GM19328 (cell line): ENCODE measurements around the gene IRF4.
"Not testable (repeated sequence)": the region's sequence is repeated elsewhere in the genome, so short reads cannot be mapped to it uniquely, and the experiment has no call there.

ENCODE experiments used
- ATAC-seq: cut with Tn5 transposase; IDR thresholded peaks from one replicate; pipeline ENCODE4 v1.9.1; 2021; ENCODE audit warnings: mild to moderate bottlenecking, moderate library complexity; ENCODE audit not compliant: unreplicated experiment

Gene IRF4

DNA sequence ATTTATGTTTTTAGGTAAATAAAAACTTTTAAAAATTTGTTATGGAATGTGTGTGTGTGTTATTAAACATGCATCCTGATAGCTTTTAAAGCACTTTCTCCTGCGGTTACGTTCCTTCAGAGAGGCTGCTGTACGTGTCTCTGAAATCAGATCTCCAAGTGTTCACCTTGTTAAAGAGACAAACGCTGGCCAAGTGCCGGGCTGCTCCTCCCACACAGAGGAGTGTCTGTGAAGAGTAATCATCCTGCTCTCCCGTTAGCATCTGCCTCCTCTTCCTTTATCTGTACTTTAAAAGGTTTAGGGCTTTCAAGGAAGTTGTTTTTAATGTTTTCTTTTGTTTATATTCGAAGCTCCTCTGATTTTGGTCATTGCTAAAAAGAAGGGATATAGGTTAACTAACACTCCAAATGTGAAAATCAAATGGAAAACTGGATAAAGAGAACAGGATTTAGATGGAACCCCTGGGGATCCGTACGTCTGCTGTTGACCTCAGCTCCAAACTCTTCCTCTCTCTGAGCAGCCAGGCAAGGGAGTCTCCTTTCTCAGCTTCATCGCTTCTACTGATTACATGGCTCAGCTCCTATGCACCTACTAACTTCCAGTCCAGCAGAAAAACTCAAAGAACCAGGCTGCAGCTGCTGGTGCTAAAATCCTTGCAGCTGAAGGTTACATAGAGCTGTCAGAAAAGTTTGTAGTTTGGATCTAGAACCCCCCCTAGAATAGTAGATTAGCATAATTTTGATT, 20.0 kb downstream of the IRF4 start:
- no peak for ATAC-seq

DNA sequence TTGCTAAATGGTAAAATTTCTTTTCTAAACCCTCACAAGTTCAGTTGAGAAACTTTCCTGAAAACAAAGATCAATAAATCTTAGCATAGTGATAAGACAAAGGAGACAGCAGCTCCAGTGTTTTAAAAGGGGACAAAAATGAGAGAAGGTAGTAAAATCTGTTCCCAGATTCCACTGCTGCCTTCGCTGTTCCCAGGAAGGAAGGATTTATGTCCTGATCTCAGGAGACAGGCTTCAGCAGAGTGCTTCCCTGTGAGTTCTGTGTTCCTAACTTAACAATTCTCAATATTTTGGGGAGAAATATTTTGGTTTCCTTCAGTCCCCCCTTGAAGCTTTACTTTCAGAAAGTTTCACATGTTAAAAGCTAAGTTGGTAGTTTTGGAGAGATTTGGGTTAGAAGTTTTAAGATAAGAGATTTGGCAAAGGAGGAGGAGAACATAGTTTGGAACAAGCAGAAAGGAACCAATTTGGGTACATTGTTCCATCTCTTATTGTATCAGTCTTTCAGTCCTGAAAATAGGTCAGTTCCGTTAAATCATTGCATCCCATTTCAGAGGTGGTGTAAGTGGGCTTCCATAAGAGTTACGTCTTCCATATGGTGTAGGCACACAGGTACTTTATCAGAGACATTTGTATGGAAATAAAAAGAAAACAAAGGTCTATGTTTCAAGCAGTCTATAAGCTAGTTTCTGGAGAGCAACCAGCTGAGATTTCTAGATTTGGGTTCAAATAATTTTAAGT, 20.8 kb downstream of the IRF4 start:
- no peak for ATAC-seq

GRCh38 chr6:414447-414846, 22.9 kb downstream of the IRF4 start:
- no peak for ATAC-seq

- ATAC-seq = no peak
These were observed 23.5 kb downstream of the IRF4 start for GRCh38 chr6:415087-415486.

DNA sequence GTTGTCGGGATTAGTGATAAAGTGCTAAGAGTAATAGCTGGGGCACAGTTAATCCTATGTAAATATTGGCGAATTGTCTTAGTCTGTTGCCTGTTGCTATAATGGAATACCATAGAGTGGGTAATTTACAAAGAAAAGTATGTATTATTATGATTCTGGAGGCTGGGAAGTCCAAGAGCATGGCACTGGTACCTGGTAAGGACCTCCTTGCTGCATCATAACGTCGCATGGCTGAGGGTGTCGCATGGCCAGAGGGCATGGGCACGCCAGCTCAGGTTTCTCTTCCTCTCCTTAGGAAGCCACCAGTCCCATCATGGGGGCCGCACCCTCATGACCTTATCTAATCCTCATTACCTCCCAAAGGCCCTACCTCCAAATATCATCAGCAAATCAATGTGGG, 29.7 kb downstream of the IRF4 start:
- no peak for ATAC-seq

- no peak for ATAC-seq
These were observed 31.0 kb downstream of the IRF4 start for GRCh38 chr6:422433-423054.

- ATAC-seq = no peak
These were observed 31.7 kb downstream of the IRF4 start for GRCh38 chr6:423055-423798.

- ATAC-seq = no peak
These were observed 32.3 kb downstream of the IRF4 start for GRCh38 chr6:423799-424345.

- no peak for ATAC-seq
These were observed 33.3 kb downstream of the IRF4 start for GRCh38 chr6:424741-425417.

DNA sequence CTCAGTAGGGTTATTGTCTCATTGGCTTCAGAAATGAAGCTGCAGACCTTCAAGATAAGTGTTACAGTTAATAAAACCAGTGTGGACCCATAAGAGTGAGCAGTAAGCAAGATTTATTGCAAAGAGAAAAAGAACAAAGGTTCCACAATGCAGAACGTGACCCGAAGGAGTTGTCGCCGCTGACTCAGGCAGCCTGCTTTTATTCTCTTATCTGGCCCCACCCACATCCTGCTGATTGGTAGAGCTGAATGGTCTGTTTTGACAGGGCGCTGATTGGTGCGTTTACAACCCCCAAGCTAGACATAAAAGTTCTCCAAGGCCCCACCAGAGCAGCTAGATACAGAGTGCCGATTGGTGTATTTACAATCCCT, 33.9 kb downstream of the IRF4 start:
- ATAC-seq = not testable (repeated sequence)

DNA sequence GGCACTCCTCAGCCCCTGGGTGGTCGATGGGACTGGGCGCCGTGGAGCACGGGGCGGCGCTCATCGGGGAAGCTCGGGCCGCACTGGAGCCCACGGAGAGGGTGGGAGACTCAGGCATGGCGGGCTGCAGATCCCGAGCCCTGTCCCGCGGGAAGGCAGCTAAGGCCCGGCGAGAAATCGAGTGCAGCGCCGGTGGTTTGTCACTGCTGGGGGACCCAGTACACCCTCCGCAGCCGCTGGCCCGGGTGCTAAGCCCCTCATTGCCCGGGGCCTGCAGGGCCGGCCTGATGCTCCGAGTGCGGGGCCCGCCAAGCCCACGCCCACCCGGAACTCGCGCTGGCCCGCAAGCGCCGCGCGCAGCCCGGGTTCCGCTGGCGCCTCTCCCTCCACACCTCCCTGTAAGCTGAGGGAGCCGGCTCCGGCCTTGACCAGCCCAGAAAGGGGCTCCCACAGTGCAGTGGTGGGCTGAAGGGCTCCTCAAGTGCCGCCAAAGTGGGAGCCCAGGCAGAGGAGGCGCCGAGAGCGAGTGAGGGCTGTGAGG, 34.7 kb downstream of the IRF4 start:
- ATAC-seq = not testable (repeated sequence)

DNA sequence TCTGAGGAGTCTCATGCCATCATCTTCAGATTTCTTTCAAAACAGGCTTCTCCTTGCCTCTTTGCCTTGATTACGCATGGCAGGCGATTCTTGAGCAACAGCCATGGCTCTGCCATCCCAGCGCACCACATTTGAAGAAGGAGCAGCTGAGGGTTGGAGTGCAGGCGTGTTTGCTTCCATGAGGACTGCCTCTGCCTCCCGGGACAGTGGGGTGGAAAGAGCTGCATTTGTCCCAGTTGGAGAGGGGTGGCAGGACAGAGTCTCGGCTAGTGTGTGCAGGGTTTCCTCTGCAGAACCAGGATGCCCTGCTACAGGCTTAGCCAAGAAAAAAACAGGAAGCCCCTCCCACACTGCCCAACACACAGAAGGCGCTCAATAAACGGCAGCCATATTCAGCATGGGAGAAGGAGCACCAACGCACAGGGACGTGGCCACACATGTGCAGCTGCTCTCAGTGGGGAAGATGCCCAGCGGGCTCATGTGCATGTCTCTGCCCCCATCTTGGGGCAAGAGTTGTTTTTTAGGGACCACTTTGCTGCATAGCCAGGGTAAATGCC, 36.6 kb downstream of the IRF4 start:
- ATAC-seq = no peak

- ATAC-seq = no peak
These were observed 38.1 kb downstream of the IRF4 start for GRCh38 chr6:429515-430121.

- ATAC-seq = no peak
These were observed 40.0 kb downstream of the IRF4 start for GRCh38 chr6:431504-431903.

GRCh38 chr6:431986-432385, 40.4 kb downstream of the IRF4 start:
- ATAC-seq = no peak

- no peak for ATAC-seq
These were observed 42.6 kb downstream of the IRF4 start for GRCh38 chr6:434051-434705.

GRCh38 chr6:435441-436307, 44.1 kb downstream of the IRF4 start:
- ATAC-seq = no peak
